ENCODE results near the gene BPIFA3.
A peak's percentile ranks its signal among the peaks of the same experiment; 100 is the strongest.

The BPIFA3 gene

DNA sequence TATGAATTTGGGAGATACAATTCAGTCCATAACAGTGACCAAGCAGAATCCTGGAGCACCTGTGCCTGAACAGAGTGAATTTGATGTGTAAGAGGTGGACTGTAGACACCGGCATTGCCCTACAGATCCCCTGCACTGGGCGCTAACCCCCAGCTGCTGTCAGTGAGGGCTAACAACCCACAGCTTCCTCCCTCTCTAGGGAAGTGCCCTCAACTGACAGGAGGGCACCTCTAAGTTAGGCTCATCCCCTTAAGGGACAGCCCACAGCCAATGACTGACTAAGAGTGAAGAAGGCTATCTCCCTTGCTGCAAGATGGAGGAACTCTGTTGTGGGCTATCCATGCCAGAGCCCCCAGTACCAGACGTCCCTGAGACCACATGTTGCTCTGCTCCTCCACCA lies 50.5 kb downstream of the BPIFA3 start:
- peak; percentile 72 to 83 for DNase-seq

DNA sequence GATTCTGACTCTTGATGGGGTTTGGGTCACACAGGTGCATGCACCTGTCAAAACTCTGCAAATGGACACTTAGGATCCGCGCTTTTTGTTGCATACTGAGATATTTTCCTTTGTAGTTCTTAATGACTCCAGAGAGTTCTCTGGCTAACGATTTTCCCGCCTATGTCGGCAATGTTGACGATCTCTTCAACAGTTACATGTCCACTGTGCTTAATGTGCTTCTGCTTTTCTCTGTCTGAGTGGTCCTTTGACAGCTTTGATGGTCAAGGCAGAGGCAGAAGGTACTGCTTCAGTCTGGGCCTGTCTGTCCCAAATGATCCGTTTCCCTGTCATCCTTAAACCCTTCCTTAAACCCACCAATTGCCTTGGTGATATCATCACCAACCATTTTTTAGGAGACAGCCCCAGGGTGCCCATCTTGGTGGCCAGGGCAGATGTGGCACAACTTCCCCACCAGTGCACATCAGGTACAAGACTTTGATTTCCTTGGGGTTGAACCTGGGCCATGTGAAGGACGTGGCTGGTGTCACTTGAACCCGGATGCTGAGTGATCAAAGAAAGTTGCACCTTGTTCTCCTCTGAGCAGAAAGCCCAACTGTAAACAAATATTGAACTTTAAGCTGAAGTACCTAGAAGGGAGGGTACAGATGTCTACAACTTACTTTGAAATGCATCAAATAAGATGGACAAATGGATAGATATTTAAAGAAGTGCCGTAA lies 55.2 kb downstream of the BPIFA3 start:
- DNase-seq: no peak

GRCh38 chr20:33273117-33273851 lies 56.1 kb downstream of the BPIFA3 start:
- DNase-seq: no peak

- no peak for DNase-seq
Measured at GRCh38 chr20:33275215-33275614, 58.1 kb downstream of the BPIFA3 start.

GRCh38 chr20:33275871-33276270 lies 58.7 kb downstream of the BPIFA3 start:
- DNase-seq: no peak

DNA sequence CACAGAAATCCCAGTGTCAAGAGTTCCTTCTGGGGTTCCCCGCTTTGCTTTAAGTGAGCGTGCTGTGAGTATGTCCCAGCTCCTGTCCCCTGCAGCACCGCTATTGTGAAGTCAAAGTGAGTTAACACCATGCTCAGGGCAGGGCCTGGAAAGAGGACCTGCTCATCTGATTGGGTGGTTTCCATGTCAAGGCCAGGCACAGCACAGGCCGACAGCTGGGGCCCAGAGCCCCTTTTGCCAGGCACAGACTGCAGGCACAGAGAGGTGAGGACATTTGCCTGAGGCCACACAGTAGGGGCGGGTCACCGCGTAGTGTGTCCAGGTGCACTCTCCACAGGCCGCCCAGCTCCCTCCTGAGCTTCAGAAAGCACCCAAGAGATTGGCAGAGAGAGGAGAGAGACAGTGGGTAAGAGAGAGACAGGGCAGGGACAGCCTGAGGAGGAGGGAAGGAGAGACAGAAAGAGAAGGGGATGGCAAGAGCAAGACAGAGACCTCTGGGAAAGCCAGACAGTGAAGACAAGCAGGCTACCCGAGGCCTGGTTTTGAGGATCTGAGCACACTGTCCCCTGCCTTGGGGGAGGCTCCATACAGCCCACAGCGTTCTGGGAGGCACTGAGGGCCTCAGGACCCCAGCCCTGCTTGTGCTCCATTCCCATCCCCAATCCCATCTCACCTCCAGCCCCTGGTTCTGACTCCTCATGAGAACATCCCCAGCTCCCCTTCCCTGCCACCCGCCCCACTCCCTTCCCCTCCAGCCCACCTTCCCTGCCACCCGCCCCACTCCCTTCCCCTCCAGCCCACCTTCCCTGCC lies 59.4 kb downstream of the BPIFA3 start:
- no peak for DNase-seq
